ENCODE results near the gene ZDHHC24.
A peak's percentile ranks its signal among the peaks of the same experiment; 100 is the strongest.

The ZDHHC24 gene

GRCh38 chr11:66479394-66480116 is 66.3 kb downstream of the ZDHHC24 start:
- H3K27ac Mint-ChIP-seq = peak overlapping the region; percentile 79
- H3K27me3 Mint-ChIP-seq = no peaks in the 10 kb centered on the region
- peak overlapping the region; percentile 89 for H3K4me3 Mint-ChIP-seq
- H3K36me3 Mint-ChIP-seq (ENCODE audit: low read depth) = peaks cover 15% of the 10 kb centered on the region
- H3K9me3 Mint-ChIP-seq = no peaks in the 10 kb centered on the region
- H3K4me1 Mint-ChIP-seq (ENCODE audit: low read depth) = peaks cover 26% of the 10 kb centered on the region

GRCh38 chr11:66478729-66479393 is 67.0 kb downstream of the ZDHHC24 start:
- no peaks in the 10 kb centered on the region for H3K9me3 Mint-ChIP-seq
- peak overlapping the region; percentile 79 for H3K27ac Mint-ChIP-seq
- peaks cover 26% of the 10 kb centered on the region for H3K4me1 Mint-ChIP-seq (ENCODE audit: low read depth)
- peaks cover 15% of the 10 kb centered on the region for H3K36me3 Mint-ChIP-seq (ENCODE audit: low read depth)
- H3K27me3 Mint-ChIP-seq = no peaks in the 10 kb centered on the region
- H3K4me3 Mint-ChIP-seq = peak overlapping the region; percentile 89

GRCh38 chr11:66477263-66478201 is 68.3 kb downstream of the ZDHHC24 start:
- Mint-ChIP-seq H3K27me3 (no peaks in the 10 kb centered on the region), H3K27ac (no peak overlapping the region), H3K4me3 (no peak overlapping the region), H3K36me3 (ENCODE audit: low read depth) (peaks cover 5% of the 10 kb centered on the region), H3K9me3 (no peaks in the 10 kb centered on the region), H3K4me1 (ENCODE audit: low read depth) (peaks cover 24% of the 10 kb centered on the region)

GRCh38 chr11:66476841-66477251 is 69.0 kb downstream of the ZDHHC24 start:
- peaks cover 20% of the 10 kb centered on the region for H3K4me1 Mint-ChIP-seq (ENCODE audit: low read depth)
- no peaks in the 10 kb centered on the region for H3K27me3 Mint-ChIP-seq
- H3K9me3 Mint-ChIP-seq = no peaks in the 10 kb centered on the region
- H3K4me3 Mint-ChIP-seq = no peak overlapping the region
- H3K27ac Mint-ChIP-seq = no peak overlapping the region
- H3K36me3 Mint-ChIP-seq (ENCODE audit: low read depth) = peaks cover 3% of the 10 kb centered on the region

GRCh38 chr11:66476173-66476840 is 69.5 kb downstream of the ZDHHC24 start:
- H3K27ac Mint-ChIP-seq = no peak overlapping the region

GRCh38 chr11:66475349-66476172 is 70.3 kb downstream of the ZDHHC24 start:
- Mint-ChIP-seq H3K4me1 (ENCODE audit: low read depth) (peaks cover 10% of the 10 kb centered on the region), H3K36me3 (ENCODE audit: low read depth) (peaks cover 3% of the 10 kb centered on the region), H3K9me3 (no peaks in the 10 kb centered on the region), H3K4me3 (no peak overlapping the region), H3K27ac (no peak overlapping the region), H3K27me3 (no peaks in the 10 kb centered on the region)

More at GRCh38 chr11:66476173-66476840, 69.5 kb downstream of the ZDHHC24 start:
- H3K9me3 Mint-ChIP-seq = no peaks in the 10 kb centered on the region
- H3K4me1 Mint-ChIP-seq (ENCODE audit: low read depth) = peaks cover 17% of the 10 kb centered on the region
- H3K27me3 Mint-ChIP-seq = no peaks in the 10 kb centered on the region
- peaks cover 3% of the 10 kb centered on the region for H3K36me3 Mint-ChIP-seq (ENCODE audit: low read depth)
- H3K4me3 Mint-ChIP-seq = no peak overlapping the region

- no peak overlapping the region for H3K27ac Mint-ChIP-seq
- peaks cover 3% of the 10 kb centered on the region for H3K36me3 Mint-ChIP-seq (ENCODE audit: low read depth)
- peaks cover 7% of the 10 kb centered on the region for H3K4me1 Mint-ChIP-seq (ENCODE audit: low read depth)
- H3K27me3 Mint-ChIP-seq = no peaks in the 10 kb centered on the region
- H3K9me3 Mint-ChIP-seq = no peaks in the 10 kb centered on the region
- no peak overlapping the region for H3K4me3 Mint-ChIP-seq
Measured at GRCh38 chr11:66473608-66474515, 72.0 kb downstream of the ZDHHC24 start.

- H3K27me3 Mint-ChIP-seq = no peaks in the 10 kb centered on the region
- peaks cover 9% of the 10 kb centered on the region for H3K4me1 Mint-ChIP-seq (ENCODE audit: low read depth)
- no peak overlapping the region for H3K4me3 Mint-ChIP-seq
- no peaks in the 10 kb centered on the region for H3K9me3 Mint-ChIP-seq
- no peak overlapping the region for H3K27ac Mint-ChIP-seq
- peaks cover 3% of the 10 kb centered on the region for H3K36me3 Mint-ChIP-seq (ENCODE audit: low read depth)
Measured at GRCh38 chr11:66473167-66473566, 72.7 kb downstream of the ZDHHC24 start.

- H3K9me3 Mint-ChIP-seq = no peaks in the 10 kb centered on the region
- H3K36me3 Mint-ChIP-seq (ENCODE audit: low read depth) = peaks cover 3% of the 10 kb centered on the region
- peaks cover 19% of the 10 kb centered on the region for H3K4me1 Mint-ChIP-seq (ENCODE audit: low read depth)
- H3K4me3 Mint-ChIP-seq = no peak overlapping the region
- no peak overlapping the region for H3K27ac Mint-ChIP-seq
- H3K27me3 Mint-ChIP-seq = no peaks in the 10 kb centered on the region
Measured at GRCh38 chr11:66472054-66472453, 73.8 kb downstream of the ZDHHC24 start.

GRCh38 chr11:66471142-66471541 is 74.7 kb downstream of the ZDHHC24 start:
- Mint-ChIP-seq H3K27me3 (no peaks in the 10 kb centered on the region), H3K27ac (no peak overlapping the region), H3K4me1 (ENCODE audit: low read depth) (peaks cover 22% of the 10 kb centered on the region), H3K9me3 (no peaks in the 10 kb centered on the region), H3K4me3 (no peak overlapping the region), H3K36me3 (ENCODE audit: low read depth) (peaks cover 3% of the 10 kb centered on the region)

Measured in stimulated activated naive CD8-positive, alpha-beta T cell treated with anti-CD3 and anti-CD28 coated beads, Interleukin-15, Interleukin-2, amounts not matched to agents 100 ng/mL and 50 ng/mL, for 24 hours (primary cell).